Peyer's patch (tissue), 4 donors: Measurements from ENCODE around the gene CMKLR1. TPM values are rescaled to one million over a fixed set of nuclear protein-coding genes. Genes with fewer than 3 reads are reported as not detected.

Experiments
- DNase-seq, 3 donors: peaks; one replicate each; pipeline ENCODE4 v3.0.0-alpha.2; 2017 to 2019
- H3K27ac ChIP-seq, 4 donors: fragments of 200-600 bp; sonication (generic); one replicate each; pipeline ENCODE4 v1.5.1; 2016 to 2019
- H3K27me3 ChIP-seq, 2 donors: fragments of 200-600 bp; sonication (generic); one replicate each; pipeline ENCODE4 v1.5.1; 2019
- H3K36me3 ChIP-seq, 3 donors: fragments of 200-600 bp; sonication (generic); one replicate each; pipeline ENCODE4 v1.5.1; 2016 to 2019
- H3K4me1 ChIP-seq, 4 donors: fragments of 200-600 bp; sonication (generic); one replicate each; pipeline ENCODE4 v1.5.1; 2016 to 2019
- H3K4me3 ChIP-seq, 4 donors: fragments of 200-600 bp; sonication (generic); 1 replicate in 3 of 4; 2 replicates in 1 of 4; pipeline ENCODE4 v1.5.1; 2016 to 2019; ENCODE audit warnings: mild to moderate bottlenecking in 1 of 4
- H3K9me3 ChIP-seq, 4 donors: fragments of 200-600 bp; sonication (generic); one replicate each; pipeline ENCODE4 v1.5.1; 2016 to 2019; ENCODE audit warnings: mild to moderate bottlenecking in 1 of 4
- CTCF ChIP-seq, 6 experiments: fragments of 450-650 bp in 4 of 6; fragments of 200-600 bp in 2 of 6; sonication (generic) in 1 of 6; IDR thresholded peaks; one replicate each; pipeline ENCODE4 v1.5.1; 2017 to 2019; ENCODE audit warnings: antibody characterized with exemption in 6 of 6, mild to moderate bottlenecking in 3 of 6, moderate library complexity in 1 of 6
- POLR2A ChIP-seq, 2 donors: fragments of 450-650 bp; IDR thresholded peaks; one replicate each; pipeline ENCODE4 v1.5.1; 2017; ENCODE audit warnings: antibody characterized with exemption in 2 of 2, mild to moderate bottlenecking in 2 of 2, moderate library complexity in 2 of 2
- total RNA-seq, 4 donors: library from RNA; depleted of rRNA; stranded (reverse); fragments of >200 nt; gene quantifications; one replicate each; pipeline ENCODE4 v1.1.0, GENCODE V29; 2016

The CMKLR1 gene
- total RNA-seq, 4 donors from 2014 or later, result 1.1 to 18.2 (median 4.1) TPM

DNA sequence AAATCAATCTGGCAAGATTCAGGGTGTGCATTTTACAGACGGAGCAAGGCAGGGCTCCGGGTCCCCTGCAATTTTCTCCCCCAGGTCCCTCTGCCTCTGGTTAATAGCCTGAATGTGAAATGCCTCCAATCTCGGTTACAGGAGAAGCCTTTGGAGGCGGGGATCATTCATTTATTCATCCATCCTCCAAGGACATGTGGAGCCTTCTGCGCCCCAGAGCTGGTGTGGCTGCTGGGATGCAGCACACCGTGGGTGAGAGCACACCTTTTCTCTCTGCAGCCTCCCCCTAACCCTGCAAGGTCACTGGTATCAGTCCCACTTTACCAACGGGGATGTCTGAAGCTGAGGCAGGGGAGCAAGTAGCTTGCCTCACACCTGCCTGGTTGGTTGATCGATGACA, 35.4 kb downstream of the CMKLR1 start:
- Histone ChIP-seq H3K4me3 (no peak overlapping the region), H3K36me3 (no peaks in the 10 kb centered on the region), H3K4me1 (peaks cover 0 to 25% (median 0%) of the 10 kb centered on the region in 4 donors), H3K27me3 (no peaks in the 10 kb centered on the region), H3K9me3 (no peaks in the 10 kb centered on the region), H3K27ac (peak overlapping the region in 1 of 4 donors; percentile 52)
- no peak for DNase-seq
- TF ChIP-seq CTCF (IDR thresholded peaks at IDR 0.05) (no peak), POLR2A (IDR thresholded peaks at IDR 0.05) (no peak)

DNA sequence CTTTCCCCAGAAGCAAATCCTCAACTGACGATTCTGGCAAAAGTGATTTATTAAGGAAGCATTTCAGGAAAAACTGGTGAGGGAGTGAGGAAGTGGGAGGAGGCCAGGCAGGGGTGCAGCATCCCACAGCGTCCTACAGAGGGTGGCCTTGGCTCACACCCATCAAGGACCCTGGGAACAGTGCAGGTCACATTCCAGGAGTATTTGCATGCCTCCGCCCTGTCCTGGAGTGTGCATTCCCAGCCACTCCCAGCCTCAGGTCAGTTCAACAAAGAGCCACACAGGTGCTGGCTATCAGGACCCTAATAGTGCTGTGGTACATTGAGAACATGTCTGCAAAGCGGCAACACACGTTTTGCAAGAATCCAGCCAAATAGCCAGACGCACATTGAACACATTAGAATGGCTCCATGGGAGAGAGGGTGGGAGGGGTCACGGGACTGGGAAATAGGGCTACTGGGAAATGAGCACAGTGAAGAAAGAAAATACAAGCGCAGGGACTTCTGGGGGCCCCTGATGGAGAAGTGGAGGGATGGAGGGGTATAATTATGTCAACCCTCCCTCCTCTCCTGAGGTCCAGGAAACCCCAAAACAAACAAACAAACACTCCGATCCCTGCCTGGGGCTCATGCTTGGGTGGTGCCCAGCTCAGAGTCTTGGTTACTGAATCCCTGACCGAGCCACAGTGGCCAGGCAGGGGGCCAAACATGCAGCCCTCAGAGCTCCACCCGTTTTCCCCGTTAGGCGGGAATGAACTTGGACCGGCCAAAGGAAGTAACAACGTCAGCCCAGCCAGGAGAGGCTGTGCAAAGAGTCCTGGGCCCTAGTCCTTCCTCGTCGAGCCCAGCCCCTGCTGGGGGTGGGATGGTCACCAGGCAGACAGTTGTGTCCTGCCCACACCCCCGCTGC, 36.5 kb downstream of the CMKLR1 start:
- H3K27me3 ChIP-seq, result no peaks in the 10 kb centered on the region
- H3K27ac ChIP-seq, result peak overlapping the region in 2 of 4 donors; percentile 30 to 52
- H3K9me3 ChIP-seq, result no peaks in the 10 kb centered on the region
- H3K36me3 ChIP-seq, result no peaks in the 10 kb centered on the region
- peak in 1 of 3 donors; percentile 62 for DNase-seq
- TF ChIP-seq POLR2A (IDR thresholded peaks at IDR 0.05) (no peak), CTCF (IDR thresholded peaks at IDR 0.05) (no peak)
- H3K4me1 ChIP-seq, result peaks cover 0 to 25% (median 0%) of the 10 kb centered on the region in 4 donors
- no peak overlapping the region for H3K4me3 ChIP-seq

DNA sequence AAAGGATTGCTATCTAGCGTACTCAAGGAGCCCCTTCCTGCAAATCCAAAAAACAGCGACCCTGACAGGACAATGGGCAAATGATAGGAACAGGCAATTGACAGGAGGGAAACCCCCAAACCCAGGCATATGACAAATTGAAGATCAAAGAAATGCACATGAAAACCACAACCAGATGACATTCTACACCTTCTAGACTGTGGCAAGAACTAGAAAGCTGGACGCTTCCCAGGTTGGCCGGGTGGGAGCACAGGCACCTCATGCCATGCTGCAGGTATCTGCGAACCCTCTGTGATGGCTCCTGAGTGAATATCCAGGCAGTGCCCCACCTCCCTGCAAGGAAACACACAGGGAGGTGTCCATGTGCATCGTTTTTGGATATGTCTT, 37.1 kb downstream of the CMKLR1 start:
- H3K4me1 ChIP-seq, result peaks cover 0 to 25% (median 0%) of the 10 kb centered on the region in 4 donors
- DNase-seq, result no peak
- H3K36me3 ChIP-seq, result no peaks in the 10 kb centered on the region
- TF ChIP-seq CTCF (IDR thresholded peaks at IDR 0.05), result no peak
- TF ChIP-seq POLR2A (IDR thresholded peaks at IDR 0.05), result no peak
- H3K27me3 ChIP-seq, result no peaks in the 10 kb centered on the region
- H3K9me3 ChIP-seq, result no peaks in the 10 kb centered on the region
- no peak overlapping the region for H3K27ac ChIP-seq
- H3K4me3 ChIP-seq, result no peak overlapping the region

DNA sequence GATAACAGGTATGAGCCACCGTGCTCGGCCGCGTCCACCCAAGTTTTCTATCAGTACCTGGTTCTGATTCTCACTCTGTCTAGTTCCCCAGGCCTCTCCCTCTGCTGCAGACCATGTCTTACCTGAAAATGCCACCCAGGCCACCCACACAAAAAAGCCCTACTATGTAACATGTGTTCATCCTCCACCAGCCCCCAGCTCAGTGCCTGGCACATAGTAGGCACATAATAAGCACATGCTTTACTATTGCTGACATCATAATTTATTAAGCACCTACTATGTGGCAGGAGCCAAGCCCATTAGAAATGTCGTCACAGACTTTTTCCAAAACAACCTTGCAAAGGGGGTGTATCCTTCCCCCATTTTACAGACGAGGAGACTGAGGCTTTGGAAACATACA, 37.8 kb downstream of the CMKLR1 start:
- H3K9me3 ChIP-seq, result no peaks in the 10 kb centered on the region
- no peak for TF ChIP-seq POLR2A (IDR thresholded peaks at IDR 0.05)
- no peak for TF ChIP-seq CTCF (IDR thresholded peaks at IDR 0.05)
- peaks cover 0 to 25% (median 0%) of the 10 kb centered on the region in 4 donors for H3K4me1 ChIP-seq
- no peak overlapping the region for H3K4me3 ChIP-seq
- no peaks in the 10 kb centered on the region for H3K27me3 ChIP-seq
- DNase-seq, result no peak
- no peaks in the 10 kb centered on the region for H3K36me3 ChIP-seq
- no peak overlapping the region for H3K27ac ChIP-seq

- Histone ChIP-seq H3K36me3 (no peaks in the 10 kb centered on the region), H3K27me3 (no peaks in the 10 kb centered on the region), H3K4me1 (peaks cover 0 to 15% (median 0%) of the 10 kb centered on the region in 4 donors), H3K4me3 (no peak overlapping the region), H3K9me3 (no peaks in the 10 kb centered on the region), H3K27ac (no peak overlapping the region)
- peak in 1 of 3 donors; percentile 8 for DNase-seq
- TF ChIP-seq CTCF (IDR thresholded peaks at IDR 0.05) (no peak), POLR2A (IDR thresholded peaks at IDR 0.05) (no peak)
Observed at GRCh38 chr12:108299980-108300696, 39.0 kb downstream of the CMKLR1 start.
